Fibroblast of villous mesenchyme (primary cell): ENCODE measurements around the gene DMAC2. TPM values are rescaled to one million over a fixed set of nuclear protein-coding genes. Genes with fewer than 3 reads are reported as not detected.

Experiments
- DNase-seq: peaks from one replicate; pipeline ENCODE4 v3.0.0-alpha.2; 2010; ENCODE audit warnings: low read depth
- H3K4me3 ChIP-seq: 2 replicates; pipeline ENCODE4 v1.5.1; 2011; ENCODE audit warnings: low read depth, mild to moderate bottlenecking, low read length
- total RNA-seq: library from RNA; depleted of rRNA; stranded (reverse); fragments of >200 nt; gene quantifications from 2 replicates; pipeline ENCODE4 v1.2.3, GENCODE V29; 2012
- TF ChIP-seq, protein P1 (sequence below): IDR thresholded peaks from 2 replicates; pipeline ENCODE4 v1.5.1; 2012; ENCODE audit warnings: low read depth, mild to moderate bottlenecking, low read length; ENCODE audit not compliant: insufficient read depth

DMAC2 gene
- total RNA-seq, 1 donor: 43.2 TPM

DNA sequence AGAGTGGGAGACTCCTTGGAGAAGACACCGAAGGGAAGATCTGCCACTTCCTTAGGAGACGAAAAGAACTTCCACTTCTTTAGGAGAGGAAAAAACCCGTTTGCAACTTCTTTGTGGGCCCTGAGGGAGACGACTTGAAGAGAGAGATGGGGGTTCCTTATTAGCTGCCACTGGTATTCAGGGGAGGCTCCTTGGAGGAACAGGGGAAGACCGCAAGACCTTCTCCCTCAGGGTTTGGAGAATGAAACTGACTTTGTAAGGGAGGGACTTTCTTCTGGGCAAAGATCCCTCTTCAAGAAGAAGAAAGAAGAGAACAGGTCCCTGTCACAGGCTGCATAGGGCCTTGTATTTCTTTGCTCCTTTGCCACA is 41.7 kb downstream of the DMAC2 start:
- no peak for DNase-seq
- peak overlapping the region; percentile 97 for H3K4me3 ChIP-seq
- TF ChIP-seq, protein P1, sequence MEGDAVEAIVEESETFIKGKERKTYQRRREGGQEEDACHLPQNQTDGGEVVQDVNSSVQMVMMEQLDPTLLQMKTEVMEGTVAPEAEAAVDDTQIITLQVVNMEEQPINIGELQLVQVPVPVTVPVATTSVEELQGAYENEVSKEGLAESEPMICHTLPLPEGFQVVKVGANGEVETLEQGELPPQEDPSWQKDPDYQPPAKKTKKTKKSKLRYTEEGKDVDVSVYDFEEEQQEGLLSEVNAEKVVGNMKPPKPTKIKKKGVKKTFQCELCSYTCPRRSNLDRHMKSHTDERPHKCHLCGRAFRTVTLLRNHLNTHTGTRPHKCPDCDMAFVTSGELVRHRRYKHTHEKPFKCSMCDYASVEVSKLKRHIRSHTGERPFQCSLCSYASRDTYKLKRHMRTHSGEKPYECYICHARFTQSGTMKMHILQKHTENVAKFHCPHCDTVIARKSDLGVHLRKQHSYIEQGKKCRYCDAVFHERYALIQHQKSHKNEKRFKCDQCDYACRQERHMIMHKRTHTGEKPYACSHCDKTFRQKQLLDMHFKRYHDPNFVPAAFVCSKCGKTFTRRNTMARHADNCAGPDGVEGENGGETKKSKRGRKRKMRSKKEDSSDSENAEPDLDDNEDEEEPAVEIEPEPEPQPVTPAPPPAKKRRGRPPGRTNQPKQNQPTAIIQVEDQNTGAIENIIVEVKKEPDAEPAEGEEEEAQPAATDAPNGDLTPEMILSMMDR: no peak

DNA sequence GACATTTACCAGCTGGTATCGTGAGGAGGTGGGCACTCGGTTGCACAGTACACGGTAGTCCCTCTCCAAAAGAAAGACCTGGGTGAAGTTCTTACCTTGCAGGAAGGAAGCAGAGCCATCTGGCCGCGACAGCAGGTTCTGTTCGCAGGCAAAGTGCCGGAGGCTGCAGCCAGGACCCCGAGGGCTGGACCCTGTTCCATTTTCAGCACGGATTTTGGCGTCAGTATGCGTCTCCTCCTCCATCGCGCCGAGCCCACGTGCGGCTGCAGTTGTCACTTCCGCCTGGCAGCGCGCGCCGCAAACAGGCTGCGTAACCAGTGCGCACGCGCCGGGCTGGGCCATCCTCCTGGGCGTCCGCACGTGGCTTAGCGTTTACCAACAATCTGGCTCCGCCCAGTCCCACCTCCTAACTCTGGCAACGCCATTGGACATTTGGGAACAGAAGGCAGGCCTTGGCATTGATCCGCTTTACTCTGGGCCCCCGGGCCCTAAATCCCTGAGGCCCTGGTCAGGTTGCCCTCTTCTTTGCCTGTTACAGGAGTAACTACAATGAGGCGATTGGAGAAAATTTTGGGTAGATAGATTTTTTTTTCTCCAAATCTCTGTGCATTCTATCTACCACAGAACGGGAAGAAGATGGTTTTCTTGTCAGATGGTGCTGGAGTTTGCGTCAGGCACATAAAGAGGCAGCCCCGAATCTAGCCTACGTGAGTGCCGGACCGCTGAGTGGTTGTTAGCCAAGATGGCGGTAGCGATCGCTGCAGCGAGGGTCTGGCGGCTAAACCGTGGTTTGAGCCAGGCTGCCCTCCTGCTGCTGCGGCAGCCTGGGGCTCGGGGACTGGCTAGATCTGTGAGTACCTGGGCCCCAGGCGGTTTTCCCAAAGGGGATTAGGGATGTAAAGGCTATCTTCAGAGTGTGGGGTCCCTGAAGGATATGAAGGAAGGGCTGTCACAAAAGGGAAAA is 42.3 kb downstream of the DMAC2 start, which contains the start of the genes BCKDHA and EXOSC5:
Gene BCKDHA, plus strand, starts transcription at position 733 of the 964 bp plus-strand sequence. Its CDS starts 10 bp downstream, at position 743.
Gene EXOSC5, minus strand, starts transcription at position 274 of the 964 bp plus-strand sequence. Its CDS starts 31 bp downstream, at position 243.
- TF ChIP-seq, protein P1: no peak
- DNase-seq: peak; percentile 100

DNA sequence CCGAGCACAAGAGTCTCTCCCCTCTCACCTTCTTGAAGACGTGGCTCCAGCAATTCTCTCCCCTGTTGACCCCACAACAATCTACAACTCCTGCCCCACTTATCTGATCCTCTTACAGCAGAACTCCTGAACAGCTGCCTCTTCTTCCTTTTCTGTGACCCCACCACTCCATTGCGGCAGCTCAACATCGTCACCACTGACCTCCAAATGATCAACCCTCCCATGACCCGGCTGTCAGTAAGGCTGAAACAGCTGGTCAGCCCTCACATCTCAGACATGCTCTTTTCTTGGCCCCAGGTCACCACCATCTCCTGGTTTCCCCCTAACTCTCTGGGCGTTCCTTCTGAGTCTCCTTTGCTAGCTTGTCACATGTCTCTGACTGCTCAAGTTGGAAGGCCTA is 44.4 kb downstream of the DMAC2 start:
- TF ChIP-seq, protein P1: no peak
- no peak for DNase-seq
- H3K4me3 ChIP-seq: no peak overlapping the region

More for the DNA sequence above, 42.3 kb downstream of the DMAC2 start, which contains the start of the genes BCKDHA and EXOSC5:
- peak within 1 kb of the TSS; percentile 97 for H3K4me3 ChIP-seq

DNA sequence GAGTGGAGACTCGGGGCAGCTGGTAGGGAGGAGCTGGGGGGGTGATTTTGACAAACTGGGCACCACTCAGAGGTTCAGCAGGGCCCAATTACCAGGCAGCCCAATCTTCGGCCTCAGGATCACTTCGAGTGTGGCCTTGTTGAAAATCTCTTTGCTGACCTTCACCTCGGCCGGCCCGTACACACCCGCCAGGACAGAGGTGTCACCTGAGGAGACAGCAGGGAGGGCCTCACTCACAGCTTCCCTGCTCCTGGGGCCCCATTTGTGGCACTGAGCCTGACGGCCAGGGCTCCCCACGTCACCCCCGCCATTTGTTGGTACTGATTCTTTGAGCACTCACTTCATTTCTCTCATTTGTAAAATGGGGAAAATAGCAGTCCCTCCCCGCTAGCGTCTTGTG is 46.9 kb downstream of the DMAC2 start:
- H3K4me3 ChIP-seq: no peak overlapping the region
- DNase-seq: no peak
- TF ChIP-seq, protein P1: no peak

DNA sequence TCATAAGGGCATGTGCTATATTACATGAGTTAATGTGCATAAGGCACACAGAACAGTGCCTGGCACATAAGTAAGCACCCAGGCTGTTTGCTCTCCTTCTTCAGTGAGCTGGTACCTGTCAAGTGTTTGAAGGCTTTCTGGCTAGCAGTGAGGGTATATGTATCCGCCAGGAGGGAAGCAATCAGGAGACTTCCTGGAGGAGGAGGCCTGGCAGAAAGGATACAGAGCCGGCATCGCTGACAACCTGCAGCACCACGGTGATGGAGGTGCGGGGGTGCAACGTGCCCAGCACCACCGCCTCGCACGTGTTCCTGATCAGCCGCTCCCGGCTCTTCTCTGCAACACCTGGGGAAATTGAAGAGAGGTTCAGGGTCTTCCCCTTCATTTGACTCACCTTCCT is 48.1 kb downstream of the DMAC2 start:
- H3K4me3 ChIP-seq: no peak overlapping the region
- no peak for DNase-seq
- TF ChIP-seq, protein P1: no peak

DNA sequence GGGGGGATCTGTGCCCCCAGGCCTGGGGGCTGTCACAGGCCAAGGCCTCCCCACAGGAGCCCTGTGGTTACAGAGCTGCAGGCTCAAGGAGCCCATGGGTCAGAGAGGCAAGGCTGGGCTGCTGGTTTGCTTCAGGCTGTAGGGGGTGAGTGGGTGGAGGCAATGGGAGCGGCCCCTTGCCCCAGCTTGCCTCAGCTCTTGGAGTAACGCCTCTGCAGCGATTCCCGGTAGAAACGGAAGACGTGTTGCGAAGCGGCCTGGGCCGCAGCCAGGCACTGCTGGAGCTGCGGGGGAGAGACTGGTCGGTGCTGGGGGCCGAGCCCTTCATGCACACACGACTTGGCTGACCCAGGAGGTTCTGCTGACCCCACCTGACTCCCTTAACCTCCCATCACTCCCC is 53.3 kb downstream of the DMAC2 start:
- TF ChIP-seq, protein P1: no peak
- peak; percentile 50 for DNase-seq

More for the DNA sequence above, 53.3 kb downstream of the DMAC2 start:
- no peak overlapping the region for H3K4me3 ChIP-seq
